ENCODE results near the gene PRICKLE3. TPM values are rescaled to one million over a fixed set of nuclear protein-coding genes. Genes with fewer than 3 reads are reported as not detected.
"Not testable (repeated sequence)": the region's sequence is repeated elsewhere in the genome, so short reads cannot be mapped to it uniquely, and the experiment has no call there.

The PRICKLE3 gene
- total RNA-seq, 2 experiments from 2014 or later, result 18.4 to 19.4 TPM

DNA sequence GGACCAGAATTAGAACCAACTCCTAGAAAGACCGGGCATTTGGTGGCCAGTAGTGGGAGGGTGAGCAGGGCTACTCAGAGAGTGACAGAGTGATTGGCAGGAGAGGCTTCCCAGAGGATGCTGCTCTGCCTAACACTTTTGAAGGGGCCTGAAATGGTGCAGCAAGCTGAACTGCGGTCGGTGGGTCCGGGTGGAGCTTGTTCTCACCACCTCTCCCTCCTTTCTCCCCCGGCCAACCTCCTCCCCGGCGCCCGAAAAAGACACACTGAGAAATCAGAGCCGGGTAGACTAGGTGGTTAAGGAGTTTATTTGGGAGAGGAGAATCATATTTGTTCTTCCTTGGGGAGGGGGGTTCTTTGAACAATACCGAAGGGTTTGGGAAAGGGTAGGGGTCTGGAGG lies 1.4 kb upstream of the PRICKLE3 start:
- ChIA-PET CTCF (interaction anchor here (0.7 to 1.2 kb wide), 2 partner anchors 32 to 104 kb away, joined by 3 read pairs; no protein-coding TSS in a partner anchor), POLR2A (no interaction called here)

DNA sequence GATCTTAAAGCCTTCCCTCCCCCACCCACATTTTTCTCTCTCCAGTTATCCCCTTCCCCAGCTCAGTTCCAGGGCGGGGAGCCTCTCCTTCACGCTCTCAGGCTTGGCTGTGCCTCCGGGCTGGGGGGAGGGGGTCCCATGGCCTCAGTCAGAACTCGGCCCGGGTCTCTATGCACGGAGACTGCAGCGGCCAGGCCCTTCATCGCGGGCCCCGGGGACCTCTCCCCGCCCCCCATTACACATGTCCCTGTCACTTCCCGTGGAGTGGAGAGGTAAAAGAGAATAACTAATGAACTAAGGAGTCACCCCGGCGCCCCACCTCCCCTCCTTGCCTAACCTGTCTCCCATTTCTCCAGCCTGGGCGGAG lies 838 bp upstream of the PRICKLE3 start:
- POLR2A ChIA-PET, result interaction anchor here (0.6 kb wide), 1 partner anchor 48 kb away, joined by 3 read pairs; the partner anchor contains the start of gene CCDC22
- CTCF ChIA-PET, result interaction anchor here (1.2 kb wide), 1 partner anchor 31 kb away, joined by 3 read pairs; no protein-coding TSS in a partner anchor

DNA sequence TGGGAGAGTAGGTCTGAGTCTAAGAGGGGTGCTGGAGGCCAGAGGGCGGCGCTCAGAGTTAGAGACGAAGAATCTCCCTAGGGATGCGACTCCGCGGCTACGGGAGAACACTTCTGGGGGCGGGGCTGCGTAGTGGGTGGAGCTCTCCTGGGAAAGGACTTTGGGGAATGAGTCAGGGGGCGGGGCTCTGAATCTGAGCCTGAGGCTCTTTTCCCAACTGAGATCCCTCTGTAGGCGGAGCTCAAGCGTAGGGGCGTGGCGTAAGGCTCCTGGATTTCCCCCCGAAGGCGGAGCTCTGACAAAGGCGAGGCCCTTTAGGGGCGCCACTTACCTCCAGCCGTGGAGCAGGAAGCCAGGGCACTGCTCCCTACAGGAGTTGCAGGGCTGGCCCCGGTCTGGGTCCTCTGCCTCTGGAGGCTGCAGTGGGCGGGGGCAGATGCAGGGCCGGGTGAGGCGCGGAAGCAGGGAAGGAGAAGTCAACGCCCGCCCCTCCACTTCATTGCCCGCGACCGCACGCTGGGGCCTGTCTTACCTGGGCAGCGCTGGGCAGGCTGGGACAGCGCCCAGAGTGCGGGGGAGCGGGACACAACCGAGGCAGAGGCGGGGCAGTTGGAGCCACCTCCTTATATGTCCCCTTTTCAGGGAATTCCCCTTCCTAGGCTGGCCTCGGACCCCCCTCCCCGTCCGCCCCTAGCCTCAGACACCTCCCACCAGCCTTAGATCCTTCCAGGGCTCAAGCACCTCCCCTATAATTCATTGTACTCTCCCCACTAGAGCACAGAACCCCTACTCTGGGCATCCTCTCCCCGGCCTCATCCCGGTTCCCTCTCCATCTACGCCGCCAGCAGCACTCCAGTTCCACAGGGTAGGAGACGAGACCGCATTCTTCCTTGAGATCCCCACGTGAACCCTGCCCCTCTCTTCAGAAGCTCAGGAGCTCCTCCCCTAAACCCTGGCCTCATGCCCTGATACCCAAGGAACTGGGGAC lies 1.6 kb downstream of the PRICKLE3 start:
- POLR2A ChIA-PET, result interaction anchor here (0.6 kb wide), 1 partner anchor 114 kb away, joined by 3 read pairs; no protein-coding TSS in a partner anchor
- CTCF ChIA-PET, result interaction anchor here (1.0 kb wide), 1 partner anchor 29 kb away, joined by 3 read pairs; no protein-coding TSS in a partner anchor

DNA sequence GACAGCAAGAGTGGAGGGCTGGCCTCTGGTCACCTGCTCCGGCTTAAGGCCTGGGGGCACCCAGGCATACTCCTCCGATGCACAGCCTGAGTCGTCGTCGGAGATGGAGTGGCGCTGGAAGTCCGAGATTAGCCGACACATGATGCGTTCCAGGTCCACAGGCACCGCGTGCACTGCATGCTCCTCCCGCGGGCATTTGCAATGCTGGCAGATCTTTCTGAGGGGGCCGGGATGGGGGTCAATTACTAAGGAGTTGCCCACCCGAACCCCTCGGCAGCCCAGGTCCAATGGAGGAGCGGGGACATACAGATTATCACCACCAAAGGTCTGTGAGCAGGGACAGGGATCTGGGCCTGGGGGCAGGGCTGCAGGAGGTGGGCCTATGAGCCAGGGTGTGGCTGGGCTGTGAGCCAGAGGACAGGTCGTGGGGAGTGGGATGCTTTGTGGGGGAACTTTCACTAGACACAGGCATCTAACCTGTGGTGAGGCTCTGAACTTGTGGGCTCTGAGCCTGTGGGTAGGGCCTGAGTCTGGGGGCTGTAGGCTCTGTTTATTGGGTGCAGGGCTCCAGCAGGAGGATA lies 2.4 kb downstream of the PRICKLE3 start:
- CTCF ChIA-PET, result interaction anchor here (1.0 kb wide), 1 partner anchor 28 kb away, joined by 3 read pairs; no protein-coding TSS in a partner anchor

DNA sequence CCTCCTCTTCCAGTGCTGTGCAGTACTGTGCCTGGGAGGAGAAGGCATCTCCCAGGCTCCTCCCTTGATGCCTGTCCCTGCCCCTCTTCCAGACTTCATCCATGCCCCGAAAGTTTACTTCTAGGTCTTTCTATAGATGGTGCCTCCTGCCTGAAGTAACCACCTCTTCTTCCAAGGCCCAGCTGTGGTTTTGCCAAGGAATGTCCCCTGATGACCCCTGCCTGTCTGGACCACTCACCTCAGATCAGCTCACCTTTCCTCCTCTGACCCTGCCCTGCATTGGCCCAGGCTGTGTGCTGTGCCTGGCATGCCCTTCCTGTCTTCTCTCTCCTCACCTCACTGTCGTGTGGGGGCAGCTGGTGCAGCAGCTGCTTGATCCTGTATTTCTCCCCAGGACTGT lies 6.8 kb downstream of the PRICKLE3 start:
- POLR2A ChIA-PET, result no interaction called here

More for the DNA sequence above, 2.4 kb downstream of the PRICKLE3 start:
- POLR2A ChIA-PET, result interaction anchor here (0.6 kb wide), 1 partner anchor 113 kb away, joined by 3 read pairs; no protein-coding TSS in a partner anchor

DNA sequence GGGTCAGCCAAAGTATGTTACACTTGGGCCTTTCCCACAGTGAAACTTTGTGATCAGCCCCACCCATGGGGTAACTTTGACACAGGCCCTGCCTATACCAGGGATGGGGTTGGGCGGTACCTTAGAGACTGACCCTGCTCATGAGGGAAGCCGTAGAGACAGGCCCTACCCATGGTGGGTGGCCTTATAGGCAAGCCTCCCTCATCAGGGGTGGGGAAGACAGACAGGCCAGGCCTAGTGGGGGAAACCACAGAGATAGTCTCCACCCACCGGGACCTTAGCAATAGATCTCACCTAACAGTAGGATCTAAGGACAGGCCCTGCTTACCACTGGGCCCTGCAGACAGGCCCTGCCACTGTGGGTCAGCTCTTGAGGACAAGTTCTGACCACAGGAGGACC lies 7.6 kb downstream of the PRICKLE3 start:
- ChIA-PET POLR2A (no interaction called here), CTCF (no interaction called here)

More for the DNA sequence above, 6.8 kb downstream of the PRICKLE3 start:
- CTCF ChIA-PET, result no interaction called here

DNA sequence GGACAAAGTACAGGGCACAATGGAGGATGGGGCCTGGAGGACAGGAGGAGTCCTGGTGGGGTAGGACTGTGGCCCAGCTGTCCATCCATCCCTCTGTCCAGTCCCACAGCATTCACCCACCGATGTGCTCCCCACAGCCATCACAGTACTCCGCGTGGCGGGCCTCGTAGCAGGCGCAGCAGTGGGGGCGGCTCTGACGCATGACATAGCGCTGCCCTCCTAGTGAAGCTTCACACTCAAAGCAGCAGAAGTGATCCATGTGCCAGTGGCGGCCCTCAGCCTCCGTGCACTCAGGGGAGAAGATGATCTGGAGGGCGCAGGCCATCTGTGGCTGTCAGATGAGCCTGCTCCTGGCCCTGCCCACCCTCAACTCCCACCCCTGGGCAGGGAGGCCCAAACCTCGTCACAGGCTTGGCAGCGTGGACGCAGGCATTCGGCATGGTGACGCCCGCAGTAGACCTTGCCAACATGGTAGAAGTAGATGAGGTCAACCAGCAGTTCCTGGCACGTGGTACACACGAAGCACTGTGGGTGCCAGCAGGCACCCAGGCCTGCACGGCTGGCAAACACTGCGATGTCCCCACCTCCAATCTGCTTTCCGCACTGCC lies 8.2 kb downstream of the PRICKLE3 start:
- CTCF ChIA-PET, result no interaction called here
- POLR2A ChIA-PET, result no interaction called here

DNA sequence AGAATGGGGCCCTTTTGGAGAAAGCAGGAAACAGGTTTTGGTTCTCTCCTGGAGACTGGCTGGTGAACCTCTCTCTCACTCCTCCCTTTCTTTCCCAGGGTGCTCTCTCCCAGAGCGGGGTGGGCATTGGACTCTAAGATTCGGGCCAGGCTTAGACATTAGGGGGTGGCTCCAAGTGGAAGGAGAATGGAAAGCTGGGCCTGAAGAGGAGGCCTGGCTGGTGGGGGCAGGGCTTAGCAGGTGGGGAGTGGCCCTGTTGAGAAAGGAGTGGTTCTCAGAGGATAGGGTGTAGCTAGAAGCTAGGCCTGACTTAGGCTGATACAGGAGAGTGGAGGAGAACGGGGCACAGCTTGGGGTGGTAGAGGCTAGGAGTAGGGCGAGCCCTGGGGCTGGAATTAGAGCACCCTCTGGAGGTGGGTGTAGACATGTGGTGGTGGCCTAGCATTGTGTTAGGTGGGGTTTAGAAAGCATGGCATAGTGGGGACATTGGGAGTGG lies 8.8 kb downstream of the PRICKLE3 start:
- POLR2A ChIA-PET, result no interaction called here
- CTCF ChIA-PET, result no interaction called here

DNA sequence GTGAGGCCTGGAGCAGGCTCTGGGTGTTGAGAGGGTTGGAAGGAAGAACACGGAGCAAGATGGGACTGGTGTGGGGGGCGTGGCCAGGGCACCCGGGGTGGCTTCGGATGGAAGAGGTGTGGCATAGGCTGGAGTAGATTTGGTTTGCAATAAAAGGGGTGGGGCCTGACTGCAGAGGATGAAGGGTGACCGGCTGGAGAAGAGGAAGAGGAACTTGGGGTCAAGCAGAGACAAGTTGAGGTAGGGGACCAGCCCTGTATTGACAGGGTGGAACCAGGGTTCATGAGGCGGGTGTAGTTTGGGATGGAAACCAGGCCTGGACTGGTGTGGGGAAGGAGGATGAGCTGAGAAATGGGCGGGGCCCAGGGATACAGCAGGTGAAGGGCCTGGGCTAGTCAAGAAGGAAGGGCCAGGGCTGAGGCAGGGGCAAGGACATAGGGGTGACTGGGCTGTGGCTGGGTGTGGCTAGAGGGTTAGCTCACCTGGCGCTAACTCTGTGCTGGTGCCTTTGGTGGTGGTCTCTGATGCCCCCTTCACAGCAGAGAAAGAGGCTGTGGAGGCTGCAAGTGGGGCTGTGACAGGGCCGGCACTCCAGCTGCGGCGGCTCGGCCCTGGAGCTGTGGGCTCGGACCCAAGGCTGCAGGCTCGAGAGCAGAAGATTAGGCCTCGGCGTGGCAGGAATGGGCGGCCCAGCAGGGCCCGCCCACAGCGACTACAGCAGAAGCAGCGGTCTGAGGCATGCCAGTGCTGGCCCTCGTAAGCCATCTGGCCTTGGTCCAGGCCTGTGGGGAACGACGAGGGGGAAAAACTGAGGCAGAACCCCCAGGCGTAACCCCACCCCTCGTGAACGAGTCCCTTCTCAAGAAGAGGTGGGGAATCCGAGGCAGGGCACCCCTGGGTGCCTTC lies 9.5 kb downstream of the PRICKLE3 start:
- ChIA-PET POLR2A (no interaction called here), CTCF (no interaction called here)

DNA sequence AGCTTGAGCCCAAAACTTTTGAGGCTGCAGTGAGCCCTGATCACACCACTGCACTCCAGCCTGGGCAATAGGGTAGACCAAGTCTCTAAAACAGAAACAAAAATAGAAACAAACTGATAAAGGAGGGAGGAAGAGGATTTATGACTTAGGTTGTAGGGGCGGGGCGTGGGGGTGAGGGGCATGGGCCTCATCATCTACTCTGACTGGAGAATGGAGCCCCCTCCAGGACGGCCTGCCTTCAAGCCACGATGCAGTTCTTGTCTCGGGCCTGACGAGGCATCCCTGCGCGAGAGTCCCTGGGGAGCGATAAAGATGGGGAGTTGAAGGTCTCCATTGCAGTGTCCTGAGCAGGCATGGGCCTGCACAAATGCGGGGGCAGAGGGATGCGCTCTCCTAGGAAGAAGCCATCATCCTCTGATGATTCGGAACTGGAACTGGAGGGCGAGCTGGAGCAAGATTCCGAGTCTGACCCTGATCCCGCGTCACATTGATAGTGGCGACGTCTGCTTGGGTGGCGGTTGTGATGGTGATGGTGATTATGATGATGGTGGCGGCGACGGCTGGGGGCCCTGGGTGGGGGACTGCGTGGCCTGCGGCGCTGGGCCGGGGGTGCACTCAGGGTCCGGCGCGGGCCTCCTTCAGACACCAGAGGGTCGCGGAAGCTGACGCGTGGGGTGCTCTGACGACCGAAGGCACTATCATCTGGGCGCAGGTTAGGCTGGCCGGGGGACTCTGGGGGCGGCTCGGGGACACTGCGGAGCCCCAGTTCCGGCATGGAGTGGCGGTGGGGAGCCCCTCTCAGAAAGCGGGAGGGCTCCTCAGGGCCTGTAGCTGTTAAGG lies 10.5 kb downstream of the PRICKLE3 start:
- CTCF ChIA-PET, result interaction anchor here (1.6 kb wide), 1 partner anchor 17 kb away, joined by 4 read pairs; no protein-coding TSS in a partner anchor
- POLR2A ChIA-PET, result no interaction called here

DNA sequence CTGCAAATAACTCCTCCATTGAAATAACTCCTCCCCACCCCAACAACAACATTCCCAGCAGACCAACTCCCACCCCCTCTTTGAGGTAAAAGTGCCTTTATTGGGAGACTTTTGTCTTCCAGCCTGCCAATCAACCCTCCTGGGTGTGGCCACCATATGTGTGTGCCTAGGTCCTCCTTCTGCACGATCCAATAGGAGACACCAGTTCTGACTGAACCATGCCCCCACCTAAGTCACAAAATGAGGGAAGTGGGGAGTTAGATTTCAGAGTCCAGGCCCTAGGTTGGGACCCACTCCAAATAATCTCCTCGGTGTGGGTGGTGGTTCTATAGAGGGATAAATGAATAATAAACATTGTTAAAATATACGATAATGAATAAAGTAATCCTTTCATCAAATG lies 11.4 kb downstream of the PRICKLE3 start:
- ChIA-PET POLR2A (no interaction called here), CTCF (interaction anchor here (1.6 kb wide), 1 partner anchor 18 kb away, joined by 4 read pairs; no protein-coding TSS in a partner anchor)

DNA sequence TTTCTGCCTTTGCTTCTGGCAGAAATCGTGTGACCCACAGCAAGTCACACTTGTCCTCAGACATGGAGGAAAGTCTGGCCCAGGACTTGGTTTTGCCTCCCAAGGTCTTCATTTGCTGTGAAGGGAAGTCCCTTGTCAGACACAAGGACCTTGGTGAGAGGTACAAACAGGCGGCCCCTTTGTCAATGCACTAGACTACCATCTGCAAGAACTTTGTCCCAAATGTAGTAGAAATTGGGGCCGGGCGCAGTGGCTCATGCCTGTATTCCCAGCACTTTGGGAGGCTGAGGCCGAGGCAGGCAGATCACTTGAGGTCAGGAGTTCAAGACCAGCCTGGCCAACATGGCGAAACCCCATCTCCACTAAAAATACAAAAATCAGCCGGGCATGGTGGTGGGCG lies 12.6 kb downstream of the PRICKLE3 start:
- POLR2A ChIA-PET, CTCF ChIA-PET: not testable (repeated sequence)

DNA sequence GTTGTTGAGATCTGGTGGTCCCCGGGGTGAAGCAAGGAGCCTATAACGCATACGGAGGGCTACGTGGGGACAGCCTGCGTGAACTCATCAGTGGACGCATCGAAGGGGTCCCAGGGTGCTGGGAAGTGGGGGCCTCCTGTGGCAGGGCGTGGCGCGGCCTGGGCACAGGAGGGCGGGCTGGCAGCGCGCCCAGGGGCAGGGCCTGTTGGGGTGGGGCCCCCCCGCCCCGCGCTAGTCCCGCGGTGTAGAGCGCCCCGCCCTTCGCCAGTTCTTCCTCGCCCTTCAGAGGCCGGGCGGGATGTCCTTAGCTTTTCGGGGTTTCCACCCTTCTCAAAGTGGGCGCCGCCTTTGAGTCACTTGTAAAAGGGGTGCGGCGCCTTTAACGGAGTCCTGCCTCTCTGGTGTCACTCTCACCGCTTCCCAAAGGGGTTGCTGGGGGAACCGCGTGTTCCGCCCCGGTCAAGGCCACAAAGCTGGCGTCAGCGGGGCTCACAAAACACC lies 13.8 kb downstream of the PRICKLE3 start:
- ChIA-PET CTCF (interaction anchor here (0.8 kb wide), 1 partner anchor 48 kb away, joined by 3 read pairs; no protein-coding TSS in a partner anchor), POLR2A (interaction anchor here (0.6 to 1.7 kb wide), 3 partner anchors 16 to 214 kb away, joined by 3 to 5 read pairs (median 4); no protein-coding TSS in a partner anchor)

DNA sequence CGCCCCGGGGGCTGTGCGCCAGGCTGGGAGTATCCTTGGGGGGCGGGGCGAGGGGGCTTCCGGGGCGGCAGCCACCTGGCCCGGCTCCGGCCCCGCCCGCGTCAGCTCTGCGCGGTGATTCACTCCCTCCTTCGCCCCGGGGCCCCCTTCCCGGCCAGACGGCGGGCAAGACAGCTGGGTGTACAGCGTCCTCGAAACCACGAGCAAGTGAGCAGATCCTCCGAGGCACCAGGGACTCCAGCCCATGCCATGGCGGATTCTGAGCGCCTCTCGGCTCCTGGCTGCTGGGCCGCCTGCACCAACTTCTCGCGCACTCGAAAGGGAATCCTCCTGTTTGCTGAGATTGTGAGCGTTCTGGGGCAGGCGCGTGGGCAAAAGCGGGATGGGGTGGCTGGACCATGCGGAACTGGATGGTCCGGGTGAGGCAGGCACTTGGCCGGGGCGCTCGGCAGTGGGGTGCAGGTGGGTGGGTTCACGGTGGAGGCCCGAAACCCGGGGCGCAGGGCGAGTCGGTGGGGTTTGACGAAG lies 14.4 kb downstream of the PRICKLE3 start, which contains the start of gene PLP2:
Gene PLP2 (plus strand): TSS at position 147 of the 528 bp plus-strand sequence. CDS start 103 bp downstream, at position 250.
- POLR2A ChIA-PET, result interaction anchor here (1.7 kb wide), 1 partner anchor 16 kb away, joined by 5 read pairs; no protein-coding TSS in a partner anchor
- CTCF ChIA-PET, result interaction anchor here (0.8 kb wide), 1 partner anchor 16 kb away, joined by 3 read pairs; no protein-coding TSS in a partner anchor

DNA sequence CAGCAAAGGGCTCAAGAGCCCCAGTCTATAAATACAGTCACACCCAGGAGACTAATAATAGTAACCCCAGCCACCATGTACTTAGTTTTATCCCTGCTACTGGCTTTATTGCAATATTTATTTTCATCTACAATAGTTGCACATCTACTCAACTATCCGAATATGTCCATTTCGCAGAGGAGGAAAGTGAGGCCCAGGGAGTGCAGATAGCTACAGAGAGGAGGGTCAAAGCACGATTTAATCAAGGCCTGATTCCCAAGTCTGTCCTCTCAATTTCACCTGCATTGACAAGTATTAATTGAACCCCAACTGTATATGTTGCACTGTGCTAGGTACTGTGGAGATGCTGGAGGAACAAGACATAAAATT lies 18.4 kb downstream of the PRICKLE3 start:
- POLR2A ChIA-PET, result interaction anchor here (0.6 kb wide), 1 partner anchor 211 kb away, joined by 3 read pairs; no protein-coding TSS in a partner anchor

DNA sequence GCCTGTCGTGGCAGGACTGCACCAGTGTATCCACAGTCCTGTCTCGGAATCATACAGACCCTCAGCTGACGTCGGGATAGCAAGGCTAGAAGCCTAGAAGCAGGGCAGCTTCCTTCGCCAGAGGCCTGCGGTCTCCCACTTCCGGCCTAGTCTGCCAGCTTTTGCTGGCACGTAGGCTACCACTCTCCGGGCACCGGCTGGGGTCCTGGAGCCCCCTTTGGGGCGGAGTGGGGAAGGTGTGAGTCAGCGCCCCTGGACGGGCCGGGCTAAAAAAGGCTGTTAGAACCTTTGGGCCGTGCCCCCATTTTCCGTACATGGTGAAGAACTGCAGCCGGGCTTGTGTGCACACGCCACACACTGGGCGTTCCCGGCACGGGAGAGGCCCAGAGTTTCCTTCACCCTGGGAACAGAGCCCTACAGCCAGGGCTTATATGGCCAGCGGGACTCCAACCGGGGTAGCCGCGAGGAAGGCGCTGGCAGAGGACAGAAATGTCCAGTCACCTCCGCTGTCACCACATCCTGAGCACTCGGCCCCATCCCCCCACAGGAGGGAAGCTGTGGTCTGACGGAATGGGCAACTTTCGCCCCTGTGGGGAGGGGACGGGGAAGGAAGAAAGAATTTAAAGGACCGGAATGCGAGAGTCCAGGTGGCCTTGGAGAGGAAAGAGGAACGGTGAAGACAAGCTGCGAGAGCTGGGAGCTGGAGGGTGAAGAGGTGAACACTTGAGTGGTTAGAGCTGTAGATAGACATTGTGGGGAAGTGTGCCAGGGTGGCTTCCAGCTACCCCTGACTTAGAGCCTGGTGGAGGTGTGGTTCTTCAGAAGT lies 19.0 kb downstream of the PRICKLE3 start:
- ChIA-PET POLR2A (interaction anchor here (1.3 to 1.5 kb wide), 3 partner anchors 11 to 102 kb away, joined by 4 to 6 read pairs (median 5); no protein-coding TSS in a partner anchor), CTCF (interaction anchor here (0.8 to 2.2 kb wide), 5 partner anchors 10 to 44 kb away, joined by 3 to 7 read pairs (median 4); partner anchors contain the start of gene GPKOW)

More for the DNA sequence above, 18.4 kb downstream of the PRICKLE3 start:
- CTCF ChIA-PET, result interaction anchor here (1.6 to 2.2 kb wide), 2 partner anchors 12 to 25 kb away, joined by 6 to 7 read pairs; no protein-coding TSS in a partner anchor
